Umbilical cord (tissue), 2 donors: ENCODE measurements around the gene DCLRE1C. TPM values are rescaled to one million over a fixed set of nuclear protein-coding genes. Genes with fewer than 3 reads are reported as not detected.
"Not testable (repeated sequence)": the region's sequence is repeated elsewhere in the genome, so short reads cannot be mapped to it uniquely, and the experiment has no call there.

ENCODE experiments used
- DNase-seq: peaks from one replicate; pipeline ENCODE4 v3.0.0-alpha.2; 2015; ENCODE audit warnings: low spot score
- total RNA-seq: library from RNA; depleted of rRNA; stranded (reverse); fragments of >200 nt; gene quantifications from one replicate; pipeline ENCODE4 v1.2.3, GENCODE V29; 2014; ENCODE audit warnings: low replicate concordance; ENCODE audit not compliant: insufficient read depth

The DCLRE1C gene
- total RNA-seq: 18.5 TPM

DNA sequence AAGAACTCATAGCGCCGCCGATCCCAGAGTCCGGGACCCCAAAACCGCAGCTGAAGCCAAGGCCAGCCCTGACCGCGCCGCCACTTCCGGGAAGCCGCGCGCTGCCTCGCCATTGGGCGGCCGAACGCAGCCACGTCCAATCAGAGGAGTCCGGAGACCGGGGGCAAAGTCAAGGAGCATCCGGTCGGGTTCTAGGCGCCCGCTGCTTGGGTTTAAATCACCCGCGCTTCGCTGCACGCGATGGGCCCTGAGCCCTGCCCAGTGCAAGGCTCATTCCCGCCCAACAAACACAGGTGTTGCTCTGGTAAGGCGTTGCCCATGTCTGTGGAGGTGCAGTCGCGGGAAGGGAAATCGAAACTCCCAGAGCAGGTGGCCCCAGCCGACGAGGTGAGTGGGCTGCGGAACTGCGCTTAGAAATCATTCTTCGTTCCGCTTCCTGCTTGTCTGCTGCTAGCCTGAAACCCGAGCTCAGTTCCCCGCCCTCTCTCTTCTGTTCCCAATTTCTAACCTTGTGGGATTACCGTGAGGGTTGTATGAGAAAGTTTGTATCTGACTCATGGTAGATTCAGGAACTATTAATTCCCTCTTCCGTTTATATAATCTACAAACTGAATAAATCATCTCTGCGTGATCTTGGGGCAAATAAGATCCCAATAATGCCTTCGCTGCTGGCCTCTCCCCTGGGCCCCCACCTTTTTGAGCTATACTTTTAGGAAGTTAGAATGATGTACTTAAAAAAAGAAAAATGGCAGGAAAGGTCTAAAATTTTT, at the start of gene DCLRE1C:
DCLRE1C (minus strand) TSS at position 96 of the 770 bp plus-strand sequence; CDS start at position 10, 86 bp downstream.
- DNase-seq: peak; percentile 95

DNA sequence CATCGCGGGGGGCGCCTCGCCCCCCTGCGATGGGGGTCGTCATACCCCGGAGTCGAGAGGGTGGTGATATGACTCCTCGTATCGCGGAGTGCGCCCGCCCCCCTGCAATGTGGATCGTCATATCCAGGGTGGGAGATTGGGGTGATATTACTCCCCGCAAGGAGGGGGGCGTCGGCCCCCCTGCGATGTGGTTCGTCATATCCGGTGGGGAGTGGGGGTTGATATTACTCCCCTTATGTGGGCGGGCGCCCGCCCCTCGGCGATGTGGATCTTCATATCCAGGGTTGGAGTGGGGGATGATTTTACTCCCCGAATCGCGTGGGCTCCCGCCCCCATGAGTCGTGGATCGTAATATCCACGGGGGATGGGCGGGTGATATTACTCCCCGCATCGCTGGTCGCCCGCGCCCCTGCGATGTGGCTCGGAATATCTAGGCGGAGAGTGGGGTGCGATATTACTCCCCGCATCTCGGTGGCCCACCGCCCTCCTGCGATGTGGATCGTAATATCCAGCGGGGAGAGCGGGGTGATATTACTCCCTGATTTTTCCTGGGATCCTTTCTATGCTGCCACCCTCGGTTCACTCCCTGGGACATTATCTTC, 42.2 kb upstream of the DCLRE1C start:
- DNase-seq: no peak

DNA sequence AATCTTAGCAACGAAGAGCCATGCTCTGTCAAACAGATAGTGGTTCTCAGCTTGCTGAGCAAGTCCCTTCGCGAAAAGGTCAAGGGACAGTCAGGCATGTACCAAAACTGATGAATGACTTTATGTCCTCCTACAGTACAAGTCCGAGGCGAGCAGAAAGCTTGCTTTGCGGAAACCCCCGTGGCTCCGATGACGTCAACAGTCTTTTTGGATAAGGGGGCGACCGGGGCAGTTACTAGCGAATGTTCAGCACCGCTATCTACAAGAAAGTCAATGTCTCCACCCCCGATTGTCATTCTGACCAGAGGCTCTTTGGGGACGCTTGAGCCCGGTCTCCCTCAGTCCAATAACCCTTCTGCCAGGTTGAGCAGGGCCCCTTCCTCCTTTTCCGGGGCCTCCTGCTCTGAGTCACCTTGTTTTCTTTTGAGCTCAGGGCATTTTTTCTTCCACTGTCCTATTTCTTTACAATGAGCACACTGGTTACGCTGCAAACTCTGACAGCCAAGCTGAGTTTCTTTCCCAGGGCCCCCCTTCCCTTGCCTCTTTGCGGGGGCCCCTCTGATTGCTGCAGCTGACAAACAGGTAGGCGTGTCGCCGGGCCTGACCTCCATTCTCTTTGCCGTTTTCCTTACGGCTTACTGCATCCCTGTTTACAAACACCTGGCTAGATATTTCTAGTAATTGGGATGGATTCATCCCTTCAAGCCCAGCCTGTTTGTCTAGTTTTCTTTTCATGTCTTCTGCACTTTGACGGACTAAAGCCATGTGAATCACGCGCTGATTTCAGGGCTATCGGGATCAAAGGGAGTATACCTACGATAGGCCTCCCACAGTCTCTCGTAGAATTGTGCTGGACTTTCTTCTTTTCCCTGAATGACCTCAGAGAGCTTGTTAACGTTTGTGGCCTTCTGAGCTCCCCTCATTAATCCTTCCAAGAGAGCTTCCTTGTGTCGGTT, 39.9 kb upstream of the DCLRE1C start:
- not testable (repeated sequence) for DNase-seq

DNA sequence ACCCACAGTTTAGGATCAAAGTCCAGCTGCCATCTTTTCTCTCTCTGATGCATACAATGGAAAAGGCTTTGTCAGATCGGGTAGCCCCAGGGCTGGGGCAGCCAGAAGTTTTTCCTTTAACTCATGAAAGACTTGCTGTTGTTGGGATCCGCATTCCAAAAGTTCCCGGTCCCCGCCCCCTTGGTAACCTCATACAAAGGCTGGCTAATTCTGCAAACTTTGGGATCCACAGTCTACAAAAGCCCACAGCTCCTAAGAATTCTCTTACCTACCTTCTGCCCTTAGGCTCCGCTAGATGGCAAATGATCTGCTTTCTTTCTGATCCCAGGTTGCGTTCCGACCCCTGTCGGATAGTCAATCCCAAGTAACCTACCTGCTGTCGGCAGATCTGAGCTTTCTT, 38.4 kb upstream of the DCLRE1C start:
- DNase-seq: not testable (repeated sequence)

DNA sequence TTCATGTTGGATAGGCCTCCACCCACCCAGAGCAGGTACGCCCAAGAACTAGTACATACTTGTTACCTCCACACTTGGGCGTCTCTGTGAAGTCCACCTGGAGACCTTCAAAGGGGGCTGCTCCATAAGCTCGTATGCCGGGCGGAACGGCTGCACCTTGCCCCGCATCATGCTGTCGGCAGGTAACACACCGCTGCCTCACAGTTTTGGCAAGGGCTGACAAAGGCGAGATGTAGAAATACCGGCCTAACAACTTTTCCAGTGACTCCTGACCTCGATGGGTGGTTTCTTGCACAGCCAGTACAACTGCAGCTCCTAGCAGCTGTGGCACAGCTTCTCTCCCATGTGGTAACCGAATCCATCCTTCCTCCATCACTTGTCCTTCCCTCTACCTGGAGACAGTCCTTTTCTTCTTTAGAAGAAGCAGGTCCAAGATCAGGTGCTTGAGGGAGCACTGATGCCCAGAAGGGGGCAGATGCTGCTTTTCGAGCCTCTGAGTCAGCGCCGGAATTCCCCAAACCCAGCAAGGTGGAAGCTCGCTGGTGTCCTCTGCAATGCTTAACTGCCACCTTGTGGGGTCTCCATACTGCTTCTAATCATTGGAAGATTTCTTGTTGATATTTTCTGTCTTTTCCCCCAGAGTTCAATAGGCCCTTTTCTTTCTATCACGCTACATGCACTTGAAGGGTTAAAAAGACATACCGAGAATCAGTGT, 37.3 kb upstream of the DCLRE1C start:
- not testable (repeated sequence) for DNase-seq

DNA sequence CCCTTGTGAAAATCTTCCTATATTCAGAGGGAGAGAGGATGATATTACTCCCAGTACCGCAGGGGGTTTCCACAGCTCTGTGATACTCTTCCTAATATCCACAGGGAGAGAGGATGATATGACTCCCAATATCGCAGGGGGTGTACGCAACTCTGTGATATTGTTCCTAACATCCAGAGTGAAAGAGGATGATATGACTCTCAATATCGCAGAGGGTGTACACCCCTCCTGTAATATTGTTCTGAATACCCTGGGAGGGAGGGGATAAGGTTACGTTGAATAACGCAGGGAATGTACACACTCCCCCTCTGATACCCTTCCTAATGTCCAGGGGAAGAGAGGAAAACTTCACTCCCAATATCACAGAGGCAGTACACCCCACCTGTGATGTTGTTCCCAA, 35.7 kb upstream of the DCLRE1C start:
- not testable (repeated sequence) for DNase-seq

DNA sequence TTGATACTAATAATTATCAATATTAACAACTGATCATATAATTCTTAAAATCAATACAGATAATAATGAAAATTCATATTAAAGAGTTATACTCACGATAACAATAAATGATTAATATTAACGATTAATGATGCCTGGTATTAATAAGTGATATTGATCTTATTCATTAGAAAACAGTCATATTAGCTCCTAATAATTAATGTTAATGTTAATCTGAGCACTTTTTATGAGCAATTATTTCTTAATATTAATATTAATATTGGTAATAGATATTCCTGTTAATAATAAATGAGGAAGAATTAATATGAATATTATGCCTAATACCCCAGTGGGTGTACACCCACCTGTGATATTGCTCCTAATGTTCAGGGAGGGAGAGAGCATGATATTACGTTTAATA, 28.8 kb upstream of the DCLRE1C start:
- DNase-seq: no peak

DNA sequence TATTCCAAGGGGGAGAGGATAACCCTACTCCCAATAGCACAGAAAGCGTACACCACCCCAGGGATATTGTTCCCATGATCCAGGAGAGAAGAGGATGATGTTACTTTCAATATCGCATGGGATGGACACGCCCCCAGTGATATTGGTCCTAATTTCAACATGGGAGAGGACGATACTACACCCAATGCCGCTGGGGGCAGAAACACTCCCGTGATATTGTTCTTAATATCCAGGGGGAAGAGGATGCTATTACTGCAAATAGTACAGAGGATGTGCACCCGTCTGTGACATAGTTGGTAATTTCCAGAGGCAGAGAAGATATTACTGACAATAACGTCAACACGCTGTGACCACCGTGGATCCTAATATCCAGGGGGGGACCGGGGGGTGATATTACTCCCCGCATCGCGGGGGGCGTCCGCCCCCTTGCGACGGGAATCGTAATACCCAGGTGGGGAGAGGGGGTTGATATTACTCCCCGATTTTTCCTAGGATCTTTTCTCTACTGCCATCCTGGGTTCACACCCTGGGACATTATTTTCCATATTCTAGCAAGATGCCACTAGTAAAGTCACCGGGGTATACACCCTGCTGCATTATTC, 21.9 kb upstream of the DCLRE1C start:
- DNase-seq: no peak

DNA sequence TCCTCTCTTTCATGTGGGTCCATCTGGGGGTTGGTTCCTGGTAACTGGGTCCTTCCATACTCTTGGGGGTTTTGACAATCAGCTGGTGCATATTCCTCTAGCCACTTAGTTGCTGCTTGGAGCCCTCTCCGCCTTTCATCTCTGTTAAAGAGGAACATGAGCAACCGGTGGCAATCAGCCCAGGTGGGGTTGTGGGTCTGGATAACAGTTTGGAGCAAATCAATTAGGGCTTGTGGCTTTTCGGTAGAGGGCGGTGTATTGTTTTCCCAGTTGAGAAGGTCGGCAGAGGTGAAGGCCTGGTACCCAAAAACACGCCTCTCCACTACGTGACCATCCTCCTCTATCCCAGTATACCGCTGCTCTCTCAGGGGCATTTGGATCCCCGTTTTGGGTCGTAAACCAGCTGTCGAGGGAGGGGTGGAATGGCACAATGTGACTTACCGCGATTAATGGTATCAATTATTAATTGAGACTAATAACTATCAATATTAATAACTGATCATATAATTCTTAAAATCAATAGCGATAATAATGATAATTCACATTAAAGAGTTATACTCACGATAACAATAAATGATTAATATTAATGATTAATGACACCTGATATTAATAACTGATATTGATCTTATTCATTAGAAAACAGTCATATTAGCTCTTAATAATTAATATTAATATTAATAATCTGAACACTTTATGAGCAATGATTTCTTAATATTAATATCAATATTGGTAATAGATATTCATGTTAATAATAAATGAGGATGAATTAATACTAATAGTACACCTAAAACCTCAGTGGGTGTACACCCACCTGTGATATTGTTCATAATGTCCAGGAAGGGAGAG, 20.5 kb upstream of the DCLRE1C start:
- not testable (repeated sequence) for DNase-seq

DNA sequence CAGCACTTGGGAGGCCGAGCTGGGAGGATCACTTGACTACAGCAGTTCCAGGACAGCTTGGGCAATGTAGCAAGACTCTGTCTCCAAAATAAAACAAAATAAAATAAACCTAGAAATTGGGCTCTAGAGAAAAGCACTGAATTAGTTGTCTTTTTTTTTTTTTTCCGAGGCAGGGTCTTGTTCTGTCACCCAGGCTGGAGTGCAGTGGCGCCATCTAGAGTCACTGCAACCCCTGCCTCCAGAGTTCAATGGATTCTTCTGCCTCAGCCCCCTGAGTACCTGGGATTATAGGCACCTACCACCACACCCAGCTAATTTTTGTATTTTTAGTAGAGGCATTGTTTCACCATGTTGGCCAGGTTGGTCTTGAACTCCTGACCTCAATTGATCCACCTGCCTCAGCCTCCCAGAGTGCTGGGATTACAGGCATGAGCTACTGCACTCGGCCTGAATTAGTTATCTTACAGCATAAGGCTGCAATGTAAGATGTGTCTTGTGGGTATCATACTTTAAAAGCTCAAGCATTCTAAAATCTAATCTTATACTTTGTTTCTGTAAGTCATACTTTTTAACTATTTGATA, 18.1 kb upstream of the DCLRE1C start:
- DNase-seq: no peak

DNA sequence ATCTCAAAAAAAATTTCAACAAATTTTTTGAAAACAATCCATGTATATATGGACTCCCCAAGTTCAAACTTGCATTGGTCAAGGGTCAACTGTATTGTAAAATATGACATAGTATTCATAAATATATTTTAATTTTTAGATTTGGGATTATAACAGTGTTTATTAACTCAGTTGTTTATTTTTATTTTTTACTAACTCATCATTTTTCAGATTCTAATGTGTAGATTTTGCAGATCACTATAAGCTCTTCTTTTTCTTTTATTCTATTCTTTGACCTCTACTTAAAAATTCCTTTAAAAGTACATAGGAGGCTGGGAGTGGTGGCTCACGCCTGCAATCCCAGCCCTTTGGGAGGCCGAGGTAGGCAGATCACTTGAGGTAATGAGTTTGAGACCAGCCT, 14.0 kb upstream of the DCLRE1C start:
- DNase-seq: no peak

DNA sequence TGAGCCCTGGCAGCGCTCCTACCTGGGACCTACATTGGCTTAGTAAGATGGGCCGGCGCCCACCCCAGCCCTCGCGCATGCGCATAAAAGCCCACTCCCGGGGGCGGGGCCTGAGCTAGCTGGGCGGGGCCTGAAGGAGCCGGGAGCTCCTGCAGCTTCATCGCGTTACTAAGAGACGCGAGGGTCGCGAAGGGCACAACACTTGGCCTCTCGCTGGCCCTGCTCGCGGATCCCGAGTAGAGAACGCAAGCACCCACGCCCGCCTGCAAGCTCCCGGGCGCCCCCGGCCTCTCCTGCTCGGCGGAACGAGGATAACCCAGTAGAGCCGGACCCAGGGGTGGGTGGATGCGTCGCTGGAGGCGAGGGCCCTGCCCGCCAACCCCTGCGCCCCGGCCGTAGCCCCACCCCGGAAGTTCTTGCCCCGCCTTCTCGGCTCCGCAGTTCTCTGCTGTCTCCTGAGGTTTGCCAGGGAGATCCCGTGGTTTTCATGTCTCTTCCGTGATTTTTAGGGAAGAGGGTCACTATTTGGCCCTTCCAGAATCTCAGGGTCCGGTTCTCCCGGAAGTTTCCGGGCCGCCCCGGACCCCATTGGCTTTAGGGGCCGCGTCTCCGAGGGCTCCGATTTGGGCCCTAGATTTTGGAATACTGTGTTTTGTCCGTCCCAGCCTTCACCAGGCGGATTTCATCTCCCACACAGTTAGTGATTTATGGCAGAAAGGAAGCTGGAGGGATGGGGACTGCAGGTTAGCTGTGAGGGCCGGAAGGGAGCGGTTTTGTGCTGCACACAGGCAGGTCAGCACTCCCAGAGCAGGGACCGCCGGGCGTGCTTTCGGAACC, 5.5 kb upstream of the DCLRE1C start, which contains the start of gene MEIG1:
MEIG1 (plus strand) TSS at position 168 of the 837 bp plus-strand sequence. CDS start 7,081 bp downstream, outside the sequence.
- DNase-seq: peak; percentile 96

DNA sequence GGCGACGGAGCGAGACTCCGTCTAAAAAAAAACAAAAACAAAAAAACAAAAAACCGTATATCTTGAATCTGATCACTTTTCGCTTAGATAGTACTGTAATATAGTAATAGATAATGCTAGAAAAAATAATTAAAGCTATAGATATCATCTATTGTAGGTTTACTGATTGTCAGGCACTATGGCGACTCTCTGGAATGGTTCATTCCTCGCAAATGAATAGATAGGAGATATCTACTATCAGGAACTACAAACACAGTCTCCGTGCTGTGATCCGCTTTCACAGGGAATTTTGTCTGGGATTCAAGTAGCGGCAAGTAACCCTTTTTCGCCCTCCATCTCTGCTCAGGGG, 5.0 kb upstream of the DCLRE1C start:
- DNase-seq: no peak

DNA sequence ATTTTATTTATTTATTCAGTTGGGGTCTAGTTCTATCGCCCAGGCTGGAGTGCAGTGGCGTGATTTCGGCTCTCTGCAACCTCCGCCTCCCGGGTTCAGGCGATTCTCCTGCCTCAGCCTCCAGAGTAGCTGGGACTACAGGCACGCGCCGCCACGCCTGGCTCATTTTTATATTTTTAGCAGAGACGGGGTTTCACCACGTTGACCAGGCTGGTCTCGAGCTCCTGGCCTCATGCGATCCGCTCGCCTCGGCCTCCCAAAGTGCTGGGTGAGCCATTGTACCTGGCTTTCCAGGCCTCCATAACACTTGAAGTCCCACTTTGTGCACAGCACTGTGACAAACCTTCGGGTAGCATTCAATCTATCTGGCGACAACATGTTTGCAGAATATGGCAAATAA, 1.0 kb upstream of the DCLRE1C start:
- no peak for DNase-seq

DNA sequence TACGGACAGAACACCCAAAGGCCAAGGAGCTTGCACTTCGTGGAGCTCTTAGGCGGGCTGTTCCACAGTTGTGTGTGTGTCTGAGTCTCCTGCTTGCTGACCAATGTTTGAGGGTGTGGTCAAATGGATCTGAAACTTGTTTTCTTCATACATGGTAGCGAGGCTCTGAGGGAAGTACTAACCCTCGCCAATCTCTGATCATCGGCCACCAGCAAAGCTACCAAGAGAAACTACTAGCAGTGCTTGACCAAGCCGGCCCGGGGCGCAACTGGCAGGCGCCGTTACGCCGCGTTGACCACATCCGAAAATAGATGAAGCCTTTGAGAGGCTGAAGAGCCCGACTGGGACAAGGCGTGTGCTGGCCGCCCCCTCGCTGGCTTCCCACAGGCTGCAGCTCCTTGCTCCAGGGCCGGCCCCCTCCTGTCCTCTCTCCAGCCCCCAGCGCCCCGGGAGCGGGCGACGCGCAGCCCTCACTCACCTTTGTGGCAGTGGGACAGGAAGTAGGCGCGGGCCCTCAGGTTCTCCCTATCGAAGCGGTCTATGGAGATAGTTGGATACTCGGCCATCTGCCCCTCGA, 384 bp downstream of the DCLRE1C start:
- no peak for DNase-seq

DNA sequence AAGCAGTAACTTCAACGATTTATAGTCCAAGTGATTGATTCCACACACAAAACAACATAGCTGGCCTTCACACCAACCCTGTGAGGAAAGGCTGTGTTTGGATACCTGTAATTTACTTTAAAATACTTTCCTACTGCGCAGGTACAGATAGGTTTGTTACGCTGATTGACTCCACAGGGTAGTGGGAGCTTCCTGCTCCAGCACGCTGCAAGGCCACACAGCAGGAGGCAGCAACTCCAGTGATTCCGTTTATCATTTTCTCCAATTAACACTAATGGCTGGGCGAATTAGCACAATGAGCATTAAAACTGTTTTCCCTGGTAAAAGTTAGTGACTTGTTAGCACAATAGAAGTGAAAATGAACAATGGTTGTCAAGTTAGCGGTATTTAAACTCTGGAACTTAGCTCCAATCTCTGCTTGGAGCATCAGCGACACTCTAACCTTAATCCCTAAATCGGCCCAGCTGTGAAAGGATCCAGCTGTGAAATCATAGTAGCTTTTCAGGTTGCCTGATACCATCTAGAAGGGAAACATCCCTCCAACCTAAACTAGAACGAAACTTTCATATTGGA, 959 bp downstream of the DCLRE1C start:
- no peak for DNase-seq

DNA sequence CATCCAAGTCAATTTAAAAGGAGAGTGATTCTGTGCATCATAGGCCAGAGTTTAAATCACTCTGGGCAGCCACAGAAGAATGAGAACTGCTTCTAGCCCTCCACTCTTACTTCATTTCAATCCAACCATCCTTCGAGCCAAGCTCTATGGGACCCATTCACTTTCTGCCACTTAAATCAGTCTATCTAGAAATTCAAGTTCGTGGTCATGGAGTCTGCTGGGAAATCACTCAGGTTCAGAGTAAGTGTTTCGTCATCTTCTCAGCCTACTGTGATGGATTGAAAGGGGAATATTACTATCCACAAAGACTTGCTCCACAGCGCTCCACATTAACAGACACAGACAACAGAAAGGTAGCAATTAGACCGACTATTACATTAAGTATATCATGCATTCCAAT, 4.6 kb downstream of the DCLRE1C start:
- DNase-seq: no peak

DNA sequence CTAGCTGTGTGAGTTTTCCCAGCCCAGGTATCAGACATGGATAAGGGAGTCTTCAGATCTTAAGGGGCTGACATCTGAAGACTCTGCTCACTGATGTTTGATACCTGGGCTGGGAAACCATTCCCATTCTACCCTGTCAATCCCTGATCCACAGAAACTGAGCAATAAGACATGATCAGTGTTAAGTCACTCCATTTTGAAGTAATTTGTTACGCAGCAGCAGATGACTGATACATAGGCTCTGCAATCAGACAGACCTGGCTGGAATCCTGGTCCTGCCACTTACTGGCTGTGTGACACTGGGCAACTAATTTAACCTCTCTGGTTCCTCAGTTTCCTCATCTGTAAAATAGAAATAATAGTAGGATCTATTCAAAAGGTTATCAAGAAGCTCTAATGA, 6.6 kb downstream of the DCLRE1C start:
- DNase-seq: no peak
